RWPE1 (cell line): Measurements from ENCODE around the gene ZNF518A.
A peak's percentile ranks its signal among the peaks of the same experiment; 100 is the strongest.

Experiments used
- CTCF ChIA-PET: fragments of 350-600 bp; sonication (Branson Sonifier 250); formaldehyde crosslinking; extraction: SDS; loops from one replicate; lab custom pipeline; 2021; lab: Yijun Ruan, JAX
- POLR2A ChIA-PET: fragments of 400-600 bp; formaldehyde crosslinking; extraction: SDS; loops from one replicate; lab custom pipeline; 2020; ENCODE audit warnings: antibody characterized with exemption; ENCODE audit not compliant: low non-redundant PET; lab: Yijun Ruan, JAX
- DNase-seq: peaks from one replicate; pipeline ENCODE4 v3.0.0; 2012; ENCODE audit warnings: low spot score
- H3K27ac ChIP-seq: fragments of 450-650 bp; 2 replicates; pipeline ENCODE4 v1.5.1; 2017
- TF ChIP-seq, protein P1 (sequence below): fragments of 450-650 bp; conservative IDR thresholded peaks from 2 replicates; pipeline ENCODE4 v1.5.1; 2017; ENCODE audit warnings: low read depth, mild to moderate bottlenecking

Gene ZNF518A

GRCh38 chr10:96131621-96132020 lies 1.5 kb downstream of the ZNF518A start:
- CTCF ChIA-PET, result no interaction called here
- H3K27ac ChIP-seq, result no peak overlapping the region
- DNase-seq, result no peak
- POLR2A ChIA-PET, result no interaction called here
- TF ChIP-seq, protein P1, sequence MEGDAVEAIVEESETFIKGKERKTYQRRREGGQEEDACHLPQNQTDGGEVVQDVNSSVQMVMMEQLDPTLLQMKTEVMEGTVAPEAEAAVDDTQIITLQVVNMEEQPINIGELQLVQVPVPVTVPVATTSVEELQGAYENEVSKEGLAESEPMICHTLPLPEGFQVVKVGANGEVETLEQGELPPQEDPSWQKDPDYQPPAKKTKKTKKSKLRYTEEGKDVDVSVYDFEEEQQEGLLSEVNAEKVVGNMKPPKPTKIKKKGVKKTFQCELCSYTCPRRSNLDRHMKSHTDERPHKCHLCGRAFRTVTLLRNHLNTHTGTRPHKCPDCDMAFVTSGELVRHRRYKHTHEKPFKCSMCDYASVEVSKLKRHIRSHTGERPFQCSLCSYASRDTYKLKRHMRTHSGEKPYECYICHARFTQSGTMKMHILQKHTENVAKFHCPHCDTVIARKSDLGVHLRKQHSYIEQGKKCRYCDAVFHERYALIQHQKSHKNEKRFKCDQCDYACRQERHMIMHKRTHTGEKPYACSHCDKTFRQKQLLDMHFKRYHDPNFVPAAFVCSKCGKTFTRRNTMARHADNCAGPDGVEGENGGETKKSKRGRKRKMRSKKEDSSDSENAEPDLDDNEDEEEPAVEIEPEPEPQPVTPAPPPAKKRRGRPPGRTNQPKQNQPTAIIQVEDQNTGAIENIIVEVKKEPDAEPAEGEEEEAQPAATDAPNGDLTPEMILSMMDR, result no peak

DNA sequence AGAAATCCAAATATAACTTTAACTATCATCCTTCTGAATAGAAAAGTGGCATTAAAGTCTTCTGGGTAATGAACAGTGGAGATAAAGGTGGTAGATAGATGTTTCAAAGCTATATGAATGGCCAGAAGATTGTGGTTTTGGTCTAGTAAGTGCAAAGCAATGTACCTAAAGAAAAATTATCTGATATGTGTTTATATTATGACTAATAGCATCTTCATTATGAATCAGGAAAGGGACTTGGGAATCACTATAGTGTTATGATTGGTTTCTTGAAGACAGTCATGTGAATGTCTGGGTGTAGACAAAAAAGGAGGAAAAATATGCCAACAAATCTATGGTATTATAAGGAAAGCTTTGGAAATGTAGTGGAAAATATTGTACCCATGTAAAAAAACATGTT lies 3.0 kb downstream of the ZNF518A start:
- CTCF ChIA-PET, result no interaction called here
- no peak overlapping the region for H3K27ac ChIP-seq
- TF ChIP-seq, protein P1, result no peak
- DNase-seq, result peak; percentile 62
- POLR2A ChIA-PET, result no interaction called here

GRCh38 chr10:96136810-96137209 lies 6.7 kb downstream of the ZNF518A start:
- TF ChIP-seq, protein P1, result no peak
- H3K27ac ChIP-seq, result no peak overlapping the region
- CTCF ChIA-PET, result no interaction called here
- no peak for DNase-seq
- POLR2A ChIA-PET, result no interaction called here

GRCh38 chr10:96137567-96137966 lies 7.5 kb downstream of the ZNF518A start:
- CTCF ChIA-PET, result no interaction called here
- DNase-seq, result no peak
- no peak overlapping the region for H3K27ac ChIP-seq
- POLR2A ChIA-PET, result no interaction called here
- TF ChIP-seq, protein P1, result no peak

GRCh38 chr10:96138102-96138501 lies 8.0 kb downstream of the ZNF518A start:
- no peak for DNase-seq
- TF ChIP-seq, protein P1, result no peak
- ChIA-PET CTCF (no interaction called here), POLR2A (no interaction called here)
- H3K27ac ChIP-seq, result no peak overlapping the region

- ChIA-PET POLR2A (no interaction called here), CTCF (no interaction called here)
- TF ChIP-seq, protein P1, result no peak
- H3K27ac ChIP-seq, result no peak overlapping the region
- no peak for DNase-seq
These were observed 22.3 kb downstream of the ZNF518A start for GRCh38 chr10:96152437-96152836.

DNA sequence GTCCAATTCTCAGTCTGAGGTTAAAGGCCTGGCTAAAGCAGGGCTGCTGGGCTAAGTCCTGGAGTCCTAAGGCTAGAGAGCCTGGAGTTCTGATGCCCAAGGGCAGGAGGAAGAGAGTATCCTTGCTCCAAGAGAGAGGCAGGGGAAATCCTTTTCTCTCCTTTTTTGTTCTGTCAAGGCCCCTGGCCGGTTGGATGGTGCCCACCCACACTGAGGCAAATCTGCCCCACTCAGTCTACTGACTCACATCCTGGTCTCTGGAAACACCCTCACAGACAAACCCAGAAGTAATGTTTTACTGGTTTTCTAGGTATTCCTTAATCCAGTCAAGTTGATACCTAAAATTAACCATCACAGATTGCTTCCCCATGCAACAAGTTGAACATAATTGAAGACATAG lies 23.0 kb downstream of the ZNF518A start:
- POLR2A ChIA-PET, result no interaction called here
- no peak overlapping the region for H3K27ac ChIP-seq
- no peak for DNase-seq
- TF ChIP-seq, protein P1, result no peak
- CTCF ChIA-PET, result no interaction called here
